Breast epithelium (tissue), 4 donors: Measurements from ENCODE around the gene MAOB. TPM values are rescaled to one million over a fixed set of nuclear protein-coding genes. Genes with fewer than 3 reads are reported as not detected.
A peak's percentile ranks its signal among the peaks of the same experiment; 100 is the strongest.

ENCODE experiments used
- DNase-seq, 2 donors: peaks; one replicate each; pipeline ENCODE4 v3.0.0-alpha.2; 2019; ENCODE audit warnings: low spot score in 2 of 2
- H3K27ac ChIP-seq, 2 donors: fragments of 200-600 bp; sonication (generic) in 1 of 2; one replicate each; pipeline ENCODE4 v1.5.1; 2016 to 2019; ENCODE audit warnings: mild to moderate bottlenecking in 1 of 2
- H3K27me3 ChIP-seq, 2 donors: fragments of 200-600 bp; sonication (generic) in 1 of 2; one replicate each; pipeline versions ENCODE4 v1.5.1 to v1.6.0; 2017 to 2019; ENCODE audit warnings: control low read depth in 1 of 2, mild to moderate bottlenecking in 1 of 2
- H3K36me3 ChIP-seq: fragments of 200-600 bp; one replicate; pipeline ENCODE4 v1.5.1; 2019
- H3K4me1 ChIP-seq, 2 donors: fragments of 200-600 bp; sonication (generic); one replicate each; pipeline ENCODE4 v1.5.1; 2016 to 2019; ENCODE audit warnings: control low read depth in 1 of 2
- H3K4me3 ChIP-seq, 3 donors: fragments of 200-600 bp; sonication (generic); 1 replicate in 2 of 3; 2 replicates in 1 of 3; pipeline ENCODE4 v1.5.1; 2016 to 2019; ENCODE audit warnings: mild to moderate bottlenecking in 3 of 3, moderate library complexity in 2 of 3
- H3K9me3 ChIP-seq, 2 donors: fragments of 200-600 bp; sonication (generic) in 1 of 2; one replicate each; pipeline ENCODE4 v1.5.1; 2016 to 2019; ENCODE audit warnings: control low read depth in 1 of 2
- POLR2A ChIP-seq: fragments of 450-650 bp; IDR thresholded peaks from one replicate; pipeline ENCODE4 v1.6.1; 2016; ENCODE audit warnings: antibody characterized with exemption, mild to moderate bottlenecking, moderate library complexity
- POLR2AphosphoS5 ChIP-seq, 3 donors: sonication (generic); formaldehyde crosslinking; IDR thresholded peaks; one replicate each; pipeline ENCODE4 v1.6.1; 2017; ENCODE audit warnings: antibody characterized with exemption in 3 of 3
- intact Hi-C: fragments of 100-400 bp; cut with DNase I; formaldehyde crosslinking; loops from one replicate; pipeline ENCODE4 v1.15.1; 2023; ENCODE audit warnings: low total_unique reads
- total RNA-seq, 3 donors: library from RNA; depleted of rRNA; stranded (reverse); fragments of >200 nt; gene quantifications; one replicate each; pipeline ENCODE4 v1.1.0, GENCODE V29; 2016
- TF ChIP-seq, protein P1 (sequence below), 3 donors: fragments of 450-650 bp; IDR thresholded peaks; one replicate each; pipeline ENCODE4 v1.5.1; 2016 to 2017; ENCODE audit warnings: antibody characterized with exemption in 3 of 3, mild to moderate bottlenecking in 3 of 3, moderate library complexity in 3 of 3

The MAOB gene
- total RNA-seq, 3 donors from 2014 or later, result 42.0 to 46.0 (median 43.7) TPM

DNA sequence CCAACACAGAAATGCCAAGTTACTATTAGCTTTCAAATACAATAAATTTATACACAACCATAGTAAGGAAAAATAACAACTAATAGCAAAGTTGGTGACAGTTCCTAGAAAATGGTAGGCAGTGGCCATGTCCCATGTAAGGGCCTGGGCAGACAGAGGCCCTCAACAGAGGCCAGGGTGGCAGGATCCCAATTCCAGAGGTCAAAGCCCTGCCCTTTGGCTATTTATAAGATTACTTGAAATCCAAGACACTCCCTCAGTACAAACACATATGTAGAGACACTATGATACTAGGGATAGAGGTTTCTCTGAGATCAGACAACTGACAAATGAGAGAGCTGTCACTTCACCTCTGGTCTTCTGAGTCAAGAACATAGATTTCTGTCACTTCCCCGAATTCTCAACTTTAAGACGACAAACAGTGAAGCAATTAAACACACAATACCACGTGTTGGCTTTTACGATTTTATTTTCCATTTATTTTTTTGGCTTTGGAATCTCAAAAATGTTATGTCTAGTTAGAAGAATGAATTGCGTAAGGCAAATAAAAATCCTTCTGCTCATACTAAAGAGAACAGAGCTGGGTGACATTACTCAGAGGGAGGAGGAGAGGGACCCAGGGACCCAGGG is 16.3 kb upstream of the MAOB start:
- DNase-seq, result no peak
- Histone ChIP-seq H3K4me1 (no peaks in the 10 kb centered on the region), H3K4me3 (no peak overlapping the region), H3K27me3 (peaks cover 0 to 18% of the 10 kb centered on the region in 2 donors), H3K27ac (no peak overlapping the region), H3K36me3 (no peaks in the 10 kb centered on the region), H3K9me3 (no peaks in the 10 kb centered on the region)
- TF ChIP-seq POLR2AphosphoS5 (IDR thresholded peaks at IDR 0.05) (no peak), POLR2A (no peak)
- intact Hi-C loops, result no loop called here

DNA sequence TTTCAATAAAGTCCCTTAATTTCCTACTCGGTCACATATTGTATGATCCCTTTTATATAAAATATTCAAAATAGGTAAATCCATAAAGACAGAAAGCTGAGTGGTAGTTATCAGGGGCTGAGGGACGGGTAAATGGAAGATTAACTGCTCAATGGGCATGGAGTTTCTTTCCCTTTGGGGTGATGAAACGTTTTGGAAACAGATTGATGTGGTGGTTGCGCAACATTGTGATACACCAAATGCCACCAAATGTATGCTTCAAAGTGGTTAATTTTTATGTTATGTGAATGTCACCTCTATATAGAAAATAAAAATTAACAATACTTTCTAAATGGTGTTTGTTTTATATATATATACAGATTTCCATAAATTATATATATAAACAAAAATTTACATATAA is 15.0 kb upstream of the MAOB start:
- no peak overlapping the region for H3K27ac ChIP-seq
- intact Hi-C loops, result no loop called here
- H3K9me3 ChIP-seq, result no peaks in the 10 kb centered on the region

DNA sequence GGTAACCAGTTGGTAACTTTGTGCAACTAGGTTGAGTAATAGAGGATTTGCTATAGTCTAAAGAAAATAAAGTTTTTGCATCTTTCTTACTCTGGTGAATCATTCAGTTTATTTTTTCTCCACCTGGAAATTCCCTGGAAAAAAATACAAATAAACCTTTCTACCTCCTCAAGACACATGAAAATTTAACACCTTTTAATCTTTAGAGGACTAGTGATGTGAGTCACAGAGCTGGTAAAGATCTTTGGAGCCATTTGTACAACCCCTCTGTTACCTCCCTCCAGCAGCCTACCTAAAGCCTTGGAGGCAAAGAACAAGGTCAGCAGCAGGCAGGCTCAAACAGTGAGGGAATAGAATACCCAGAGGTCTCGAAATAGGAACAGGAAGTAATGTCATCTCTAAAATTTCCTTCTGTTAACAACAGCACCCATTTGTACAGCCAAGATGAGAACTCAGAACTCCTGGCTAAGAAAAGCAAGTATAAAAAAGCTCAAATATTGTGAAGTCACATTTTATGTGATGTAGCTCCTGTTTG is 10.2 kb upstream of the MAOB start:
- intact Hi-C loops, result loop anchor here (5.0 kb wide), 1 partner anchor 150 kb away; no protein-coding TSS in a partner anchor
- no peaks in the 10 kb centered on the region for H3K36me3 ChIP-seq
- TF ChIP-seq POLR2A (no peak), POLR2AphosphoS5 (IDR thresholded peaks at IDR 0.05) (no peak)
- TF ChIP-seq, protein P1, sequence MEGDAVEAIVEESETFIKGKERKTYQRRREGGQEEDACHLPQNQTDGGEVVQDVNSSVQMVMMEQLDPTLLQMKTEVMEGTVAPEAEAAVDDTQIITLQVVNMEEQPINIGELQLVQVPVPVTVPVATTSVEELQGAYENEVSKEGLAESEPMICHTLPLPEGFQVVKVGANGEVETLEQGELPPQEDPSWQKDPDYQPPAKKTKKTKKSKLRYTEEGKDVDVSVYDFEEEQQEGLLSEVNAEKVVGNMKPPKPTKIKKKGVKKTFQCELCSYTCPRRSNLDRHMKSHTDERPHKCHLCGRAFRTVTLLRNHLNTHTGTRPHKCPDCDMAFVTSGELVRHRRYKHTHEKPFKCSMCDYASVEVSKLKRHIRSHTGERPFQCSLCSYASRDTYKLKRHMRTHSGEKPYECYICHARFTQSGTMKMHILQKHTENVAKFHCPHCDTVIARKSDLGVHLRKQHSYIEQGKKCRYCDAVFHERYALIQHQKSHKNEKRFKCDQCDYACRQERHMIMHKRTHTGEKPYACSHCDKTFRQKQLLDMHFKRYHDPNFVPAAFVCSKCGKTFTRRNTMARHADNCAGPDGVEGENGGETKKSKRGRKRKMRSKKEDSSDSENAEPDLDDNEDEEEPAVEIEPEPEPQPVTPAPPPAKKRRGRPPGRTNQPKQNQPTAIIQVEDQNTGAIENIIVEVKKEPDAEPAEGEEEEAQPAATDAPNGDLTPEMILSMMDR (IDR thresholded peaks at IDR 0.05), result no peak
- no peaks in the 10 kb centered on the region for H3K4me1 ChIP-seq
- peaks cover 0 to 13% of the 10 kb centered on the region in 2 donors for H3K9me3 ChIP-seq
- peak overlapping the region in 1 of 2 donors; percentile 28 for H3K27ac ChIP-seq
- no peak overlapping the region for H3K4me3 ChIP-seq
- H3K27me3 ChIP-seq, result peaks cover 0 to 13% of the 10 kb centered on the region in 2 donors
- DNase-seq, result no peak

More for the DNA sequence above, 15.0 kb upstream of the MAOB start:
- TF ChIP-seq, protein P1 (IDR thresholded peaks at IDR 0.05), result no peak
- TF ChIP-seq POLR2A (no peak), POLR2AphosphoS5 (IDR thresholded peaks at IDR 0.05) (no peak)
- Histone ChIP-seq H3K4me1 (no peaks in the 10 kb centered on the region), H3K36me3 (no peaks in the 10 kb centered on the region), H3K4me3 (no peak overlapping the region), H3K27me3 (peaks cover 0 to 17% of the 10 kb centered on the region in 2 donors)
- no peak for DNase-seq

DNA sequence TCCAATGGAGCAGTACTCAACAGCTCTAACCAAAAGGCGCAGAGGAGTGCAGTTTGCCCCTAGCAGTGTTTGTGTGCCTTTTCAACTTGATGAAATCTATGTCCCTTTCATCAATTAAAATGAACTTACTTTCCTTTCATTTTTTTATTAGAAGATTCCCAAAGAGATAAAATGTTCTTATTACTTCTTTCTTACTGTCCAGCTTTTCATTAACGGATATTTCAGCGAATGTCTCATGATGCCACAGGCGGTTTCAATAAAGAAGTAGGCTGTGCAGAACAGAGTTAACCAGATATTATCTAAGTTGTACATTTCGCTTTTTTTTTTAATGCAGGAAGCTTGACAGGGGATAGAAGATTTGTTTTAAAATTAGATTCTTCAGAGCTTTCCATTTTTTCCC is 3.4 kb upstream of the MAOB start:
- Histone ChIP-seq H3K36me3 (no peaks in the 10 kb centered on the region), H3K4me1 (no peaks in the 10 kb centered on the region), H3K4me3 (no peak overlapping the region), H3K9me3 (peaks cover 0 to 13% of the 10 kb centered on the region in 2 donors), H3K27ac (peak overlapping the region in 1 of 2 donors; percentile 27), H3K27me3 (peaks cover 0 to 42% of the 10 kb centered on the region in 2 donors)
- DNase-seq, result no peak
- TF ChIP-seq POLR2AphosphoS5 (IDR thresholded peaks at IDR 0.05) (no peak), POLR2A (no peak)
- TF ChIP-seq, protein P1 (IDR thresholded peaks at IDR 0.05), result no peak
- intact Hi-C loops, result no loop called here

DNA sequence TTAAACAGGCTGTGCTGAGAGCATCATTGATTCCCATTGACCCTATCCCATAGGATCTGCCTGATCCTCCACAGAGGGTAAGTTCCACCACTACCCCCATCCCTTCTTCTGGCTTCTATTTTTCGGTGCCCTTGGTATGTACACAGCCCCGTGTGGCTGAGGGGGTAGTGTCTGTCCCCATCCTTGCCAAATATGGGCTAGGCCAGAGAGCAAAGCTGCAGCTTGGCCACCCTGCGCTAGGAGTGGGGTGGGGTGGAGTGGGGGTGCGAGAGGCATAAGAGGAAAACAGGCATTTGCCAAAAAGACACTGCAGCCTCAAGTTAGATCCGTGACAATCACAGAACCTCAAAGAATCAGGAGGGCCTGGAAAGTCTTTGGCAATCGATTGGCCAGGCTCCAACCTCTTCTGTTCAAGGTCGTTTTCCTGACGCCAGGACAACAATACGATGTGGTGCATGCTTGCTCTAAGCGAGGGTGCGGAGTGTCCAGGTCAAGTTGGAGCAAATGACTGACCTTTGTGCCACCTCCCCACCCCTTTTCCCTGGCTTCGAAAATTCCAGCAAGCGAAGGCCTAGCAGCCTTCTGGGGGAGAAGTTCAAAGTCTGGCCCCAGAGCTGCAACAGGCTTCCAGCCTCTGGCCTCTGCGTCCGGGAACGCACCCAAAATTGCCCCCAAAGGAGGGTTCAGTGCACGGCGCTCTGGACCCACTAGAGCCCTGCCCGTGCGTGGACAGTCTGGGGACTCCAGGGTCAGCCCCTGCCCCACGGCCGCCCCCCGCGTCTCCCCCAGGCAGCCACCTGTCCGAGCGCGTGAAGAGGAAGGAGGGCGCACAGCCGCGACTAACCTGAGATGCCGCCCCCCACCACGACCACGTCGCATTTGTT is 598 bp downstream of the MAOB start:
- Histone ChIP-seq H3K9me3 (no peaks in the 10 kb centered on the region), H3K36me3 (no peaks in the 10 kb centered on the region), H3K4me1 (no peaks in the 10 kb centered on the region), H3K4me3 (peak overlapping the region; percentile 35 to 68 (median 53)), H3K27ac (peak overlapping the region; percentile 17 to 72), H3K27me3 (peaks cover 0 to 68% of the 10 kb centered on the region in 2 donors)
- intact Hi-C loops, result no loop called here
- TF ChIP-seq POLR2A (no peak), POLR2AphosphoS5 (IDR thresholded peaks at IDR 0.05) (no peak)
- TF ChIP-seq, protein P1 (IDR thresholded peaks at IDR 0.05), result no peak
- DNase-seq, result no peak
